ENCODE data around the gene CASP14. TPM values are rescaled to one million over a fixed set of nuclear protein-coding genes. Genes with fewer than 3 reads are reported as not detected.

Gene CASP14
- polyA plus RNA-seq, 1 donor from 2014 or later = not detected

GRCh38 chr19:15035795-15036311 is 13.4 kb upstream of the CASP14 start:
- Histone ChIP-seq H3K79me2 (replicated peaks; ENCODE audit: insufficient read depth, low read length) (no peaks in the 10 kb centered on the region), H4K20me1 (ENCODE audit: insufficient read depth) (no peaks in the 10 kb centered on the region), H3K9me2 (ENCODE audit: insufficient read depth, low read length) (no peaks in the 10 kb centered on the region), H3K9ac (ENCODE audit: low read length) (no peak overlapping the region), H3K4me3 (ENCODE audit: low read length) (no peak overlapping the region), H2AFZ (ENCODE audit: low read depth, low read length) (no peak overlapping the region), H3F3A (ENCODE audit: insufficient read depth, low read length, poor library complexity, severe bottlenecking) (no peaks in the 10 kb centered on the region), H3K36me3 (ENCODE audit: insufficient read depth, low read length) (no peaks in the 10 kb centered on the region), H3K27ac (ENCODE audit: low read length) (no peak overlapping the region), H3K27me3 (ENCODE audit: insufficient read depth, low read depth, low read length) (no peaks in the 10 kb centered on the region), H3K9me3 (ENCODE audit: low read length) (no peaks in the 10 kb centered on the region), H3K4me2 (ENCODE audit: low read length) (no peak overlapping the region)
- TF ChIP-seq MXI1 (conservative IDR thresholded peaks at IDR 0.05; ENCODE audit: poor library complexity, severe bottlenecking) (no peak), SMC3 (conservative IDR thresholded peaks at IDR 0.05; ENCODE audit: poor library complexity) (no peak), RAD21 (conservative IDR thresholded peaks at IDR 0.05) (no peak), REST (IDR thresholded peaks at IDR 0.05; ENCODE audit: borderline replicate concordance) (no peak), CTCF (IDR thresholded peaks at IDR 0.05; ENCODE audit: poor library complexity, severe bottlenecking) (no peak), EP300 (conservative IDR thresholded peaks at IDR 0.05; ENCODE audit: poor library complexity, severe bottlenecking) (no peak), TAF1 (IDR thresholded peaks at IDR 0.05; ENCODE audit: low read depth) (no peak), EZH2 (IDR thresholded peaks at IDR 0.05; ENCODE audit: borderline replicate concordance, insufficient read depth, low read length, poor library complexity, severe bottlenecking) (no peak), POLR2AphosphoS5 (IDR thresholded peaks at IDR 0.05) (no peak)

GRCh38 chr19:15037586-15037985 is 11.7 kb upstream of the CASP14 start:
- Histone ChIP-seq H2AFZ (ENCODE audit: low read depth, low read length) (no peak overlapping the region), H3K9ac (ENCODE audit: low read length) (no peak overlapping the region), H3K79me2 (replicated peaks; ENCODE audit: insufficient read depth, low read length) (no peaks in the 10 kb centered on the region)

More at GRCh38 chr19:15037586-15037985, 11.7 kb upstream of the CASP14 start:
- no peaks in the 10 kb centered on the region for H3K9me2 ChIP-seq (ENCODE audit: insufficient read depth, low read length)
- no peaks in the 10 kb centered on the region for H3K27me3 ChIP-seq (ENCODE audit: insufficient read depth, low read depth, low read length)
- H3F3A ChIP-seq (ENCODE audit: insufficient read depth, low read length, poor library complexity, severe bottlenecking) = no peaks in the 10 kb centered on the region
- no peaks in the 10 kb centered on the region for H3K9me3 ChIP-seq (ENCODE audit: low read length)
- no peaks in the 10 kb centered on the region for H4K20me1 ChIP-seq (ENCODE audit: insufficient read depth)
- H3K4me2 ChIP-seq (ENCODE audit: low read length) = no peak overlapping the region
- H3K36me3 ChIP-seq (ENCODE audit: insufficient read depth, low read length) = no peaks in the 10 kb centered on the region
- no peak overlapping the region for H3K4me3 ChIP-seq (ENCODE audit: low read length)
- TF ChIP-seq REST (IDR thresholded peaks at IDR 0.05; ENCODE audit: borderline replicate concordance) (no peak), MXI1 (conservative IDR thresholded peaks at IDR 0.05; ENCODE audit: poor library complexity, severe bottlenecking) (no peak), RAD21 (conservative IDR thresholded peaks at IDR 0.05) (no peak), EZH2 (IDR thresholded peaks at IDR 0.05; ENCODE audit: borderline replicate concordance, insufficient read depth, low read length, poor library complexity, severe bottlenecking) (no peak), POLR2AphosphoS5 (IDR thresholded peaks at IDR 0.05) (no peak)
- no peak overlapping the region for H3K27ac ChIP-seq (ENCODE audit: low read length)
